MCF 10A (cell line): Measurements from ENCODE around the gene MOV10L1. TPM values are rescaled to one million over a fixed set of nuclear protein-coding genes. Genes with fewer than 3 reads are reported as not detected.
"Not testable (repeated sequence)": the region's sequence is repeated elsewhere in the genome, so short reads cannot be mapped to it uniquely, and the experiment has no call there.

Experiments used
- BruUV-seq: library from RNA; stranded (reverse); fragments of 400-500 nt; replicated peaks from 2 replicates; lab custom pipeline; 2021; lab: Mats Ljungman, UMichigan
- CTCF ChIA-PET: fragments of 300-600 bp; sonication (Branson Sonifier 250); formaldehyde crosslinking; extraction: SDS; loops from one replicate; lab custom pipeline; 2021; ENCODE audit warnings: antibody characterized with exemption, inconsistent platforms; lab: Yijun Ruan, JAX
- POLR2A ChIA-PET: fragments of 300-600, 350-650 bp; sonication (Branson Sonifier 250); formaldehyde crosslinking; extraction: SDS; loops from one replicate; lab custom pipeline; 2020; ENCODE audit warnings: antibody characterized with exemption, inconsistent platforms; lab: Yijun Ruan, JAX
- DNase-seq: peaks from one replicate; pipeline ENCODE4 v3.0.0-alpha.2; 2018; ENCODE audit not compliant: unreplicated experiment
- H3K27ac Mint-ChIP-seq: one replicate; pipeline ENCODE4 v1.8.0; 2022; ENCODE audit warnings: mild to moderate bottlenecking, low read depth, mixed read lengths; ENCODE audit not compliant: unreplicated experiment
- H3K27me3 Mint-ChIP-seq: one replicate; pipeline ENCODE4 v1.8.0; 2022; ENCODE audit warnings: mixed read lengths; ENCODE audit not compliant: insufficient read depth, unreplicated experiment
- H3K36me3 Mint-ChIP-seq: one replicate; pipeline ENCODE4 v1.8.0; 2022; ENCODE audit warnings: mild to moderate bottlenecking, moderate library complexity, mixed read lengths; ENCODE audit not compliant: insufficient read depth, unreplicated experiment
- H3K4me1 Mint-ChIP-seq: one replicate; pipeline ENCODE4 v1.8.0; 2022; ENCODE audit warnings: mixed read lengths; ENCODE audit not compliant: insufficient read depth, unreplicated experiment
- H3K4me3 Mint-ChIP-seq: one replicate; pipeline ENCODE4 v1.8.0; 2022; ENCODE audit warnings: mild to moderate bottlenecking, moderate library complexity, mixed read lengths; ENCODE audit not compliant: unreplicated experiment
- H3K9me3 Mint-ChIP-seq: one replicate; pipeline ENCODE4 v1.8.0; 2022; ENCODE audit warnings: mixed read lengths; ENCODE audit not compliant: unreplicated experiment
- intact Hi-C: fragments of 100-400 bp; cut with micrococcal nuclease; formaldehyde crosslinking; loops from 2 replicates; pipeline ENCODE4 v1.14.1; 2022
- total RNA-seq: library from RNA; stranded (reverse); gene quantifications from 2 replicates; pipeline ENCODE4 v1.2.3, GENCODE V29; 2022
- TF ChIP-seq, protein P1 (sequence below): fragments of 200-600 bp; IDR thresholded peaks from one replicate; pipeline ENCODE4 v1.8.0; 2022; ENCODE audit warnings: antibody characterized with exemption, mild to moderate bottlenecking; ENCODE audit not compliant: unreplicated experiment

MOV10L1 gene
- total RNA-seq, 1 experiment from 2014 or later, result not detected

DNA sequence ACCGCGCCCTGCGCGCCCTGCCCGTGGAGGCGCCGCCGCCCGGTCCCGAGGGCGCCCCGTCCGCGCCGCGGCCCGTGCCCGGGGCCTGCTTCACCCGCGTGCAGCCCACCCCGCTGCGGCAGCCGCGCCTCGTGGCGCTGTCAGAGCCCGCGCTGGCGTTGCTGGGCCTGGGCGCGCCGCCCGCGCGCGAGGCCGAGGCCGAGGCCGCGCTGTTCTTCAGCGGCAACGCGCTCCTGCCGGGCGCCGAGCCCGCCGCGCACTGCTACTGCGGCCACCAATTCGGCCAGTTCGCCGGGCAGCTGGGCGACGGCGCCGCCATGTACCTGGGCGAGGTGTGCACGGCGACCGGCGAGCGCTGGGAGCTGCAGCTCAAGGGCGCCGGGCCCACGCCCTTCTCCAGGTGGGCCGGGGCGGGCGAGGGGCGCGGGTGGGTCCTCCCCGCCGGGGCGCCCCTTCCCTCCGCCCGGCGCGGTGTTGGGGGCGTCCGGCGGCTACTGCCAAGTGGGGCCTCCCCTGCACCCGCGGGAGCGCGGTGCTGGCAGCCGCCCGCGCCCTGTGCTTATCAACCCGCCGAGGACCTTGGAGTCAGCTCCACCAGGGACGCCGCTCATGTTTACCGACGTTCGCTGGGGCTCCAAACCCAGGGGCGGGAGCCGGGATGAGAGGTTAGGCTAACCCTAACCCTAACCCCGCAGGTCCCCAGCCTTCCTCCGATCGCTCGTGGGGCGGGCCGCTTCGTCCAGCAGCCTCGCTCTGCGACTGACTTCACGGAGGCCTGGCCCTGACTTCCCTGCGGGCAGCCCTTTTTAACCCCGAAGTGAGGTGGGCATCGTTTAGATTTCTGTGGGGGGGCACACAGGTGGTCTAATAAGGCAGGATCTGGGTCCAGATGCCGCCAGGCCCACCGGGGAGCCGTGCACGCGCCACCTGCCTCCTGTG, 111.7 kb downstream of the MOV10L1 start:
- POLR2A ChIA-PET, result interaction anchor here (0.8 to 1.4 kb wide), 7 partner anchors 9 to 52 kb away, joined by 3 to 8 read pairs (median 4); no protein-coding TSS in a partner anchor
- Mint-ChIP-seq H3K4me3 (peak overlapping the region; percentile 72), H3K9me3 (no peaks in the 10 kb centered on the region), H3K36me3 (peaks cover 48% of the 10 kb centered on the region), H3K27me3 (no peaks in the 10 kb centered on the region), H3K27ac (peak overlapping the region; percentile 49), H3K4me1 (no peaks in the 10 kb centered on the region)
- BruUV-seq, result no TSS peak
- intact Hi-C loops, result no loop called here
- TF ChIP-seq, protein P1, sequence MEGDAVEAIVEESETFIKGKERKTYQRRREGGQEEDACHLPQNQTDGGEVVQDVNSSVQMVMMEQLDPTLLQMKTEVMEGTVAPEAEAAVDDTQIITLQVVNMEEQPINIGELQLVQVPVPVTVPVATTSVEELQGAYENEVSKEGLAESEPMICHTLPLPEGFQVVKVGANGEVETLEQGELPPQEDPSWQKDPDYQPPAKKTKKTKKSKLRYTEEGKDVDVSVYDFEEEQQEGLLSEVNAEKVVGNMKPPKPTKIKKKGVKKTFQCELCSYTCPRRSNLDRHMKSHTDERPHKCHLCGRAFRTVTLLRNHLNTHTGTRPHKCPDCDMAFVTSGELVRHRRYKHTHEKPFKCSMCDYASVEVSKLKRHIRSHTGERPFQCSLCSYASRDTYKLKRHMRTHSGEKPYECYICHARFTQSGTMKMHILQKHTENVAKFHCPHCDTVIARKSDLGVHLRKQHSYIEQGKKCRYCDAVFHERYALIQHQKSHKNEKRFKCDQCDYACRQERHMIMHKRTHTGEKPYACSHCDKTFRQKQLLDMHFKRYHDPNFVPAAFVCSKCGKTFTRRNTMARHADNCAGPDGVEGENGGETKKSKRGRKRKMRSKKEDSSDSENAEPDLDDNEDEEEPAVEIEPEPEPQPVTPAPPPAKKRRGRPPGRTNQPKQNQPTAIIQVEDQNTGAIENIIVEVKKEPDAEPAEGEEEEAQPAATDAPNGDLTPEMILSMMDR, result no peak
- no peak for DNase-seq
- CTCF ChIA-PET, result interaction anchor here (1.1 to 1.2 kb wide), 2 partner anchors 53 to 159 kb away, joined by 6 read pairs; no protein-coding TSS in a partner anchor

DNA sequence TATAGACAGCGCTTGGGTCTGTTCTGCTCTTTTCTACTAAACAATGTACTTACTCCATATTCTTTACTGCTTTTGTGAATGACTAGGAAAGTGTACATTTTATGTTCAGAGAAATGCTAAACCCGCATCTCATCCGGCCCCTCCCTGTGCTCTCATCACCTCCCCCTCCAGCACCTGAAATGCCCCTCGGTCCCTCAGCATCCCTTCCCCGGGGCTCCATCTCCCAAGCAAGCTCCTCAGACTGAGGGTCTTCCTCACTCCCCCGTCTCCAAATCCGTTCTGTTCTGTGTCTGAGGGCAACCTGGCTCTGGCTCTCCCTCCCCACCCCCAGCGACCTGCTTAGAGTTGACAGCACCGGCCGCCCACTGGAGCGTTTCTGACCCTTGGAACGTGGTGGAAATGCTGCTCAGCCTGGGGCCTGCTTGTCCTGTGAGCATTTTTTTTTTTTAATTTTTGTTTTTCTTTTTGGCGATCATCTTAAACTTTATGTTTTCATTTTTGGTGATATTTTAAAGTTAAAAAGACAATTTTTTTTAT, 112.4 kb downstream of the MOV10L1 start:
- POLR2A ChIA-PET, result interaction anchor here (0.7 to 1.4 kb wide), 7 partner anchors 10 to 119 kb away, joined by 3 to 6 read pairs (median 3); no protein-coding TSS in a partner anchor
- H3K27me3 Mint-ChIP-seq, result no peaks in the 10 kb centered on the region
- no peaks in the 10 kb centered on the region for H3K4me1 Mint-ChIP-seq
- CTCF ChIA-PET, result interaction anchor here (1.1 to 1.2 kb wide), 3 partner anchors 9 to 158 kb away, joined by 4 to 6 read pairs (median 6); no protein-coding TSS in a partner anchor
- intact Hi-C loops, result no loop called here
- H3K36me3 Mint-ChIP-seq, result peaks cover 49% of the 10 kb centered on the region
- DNase-seq, result no peak
- H3K9me3 Mint-ChIP-seq, result no peaks in the 10 kb centered on the region
- no TSS peak for BruUV-seq
- H3K27ac Mint-ChIP-seq, result peak overlapping the region; percentile 49
- peak overlapping the region; percentile 72 for H3K4me3 Mint-ChIP-seq
- TF ChIP-seq, protein P1, result no peak

DNA sequence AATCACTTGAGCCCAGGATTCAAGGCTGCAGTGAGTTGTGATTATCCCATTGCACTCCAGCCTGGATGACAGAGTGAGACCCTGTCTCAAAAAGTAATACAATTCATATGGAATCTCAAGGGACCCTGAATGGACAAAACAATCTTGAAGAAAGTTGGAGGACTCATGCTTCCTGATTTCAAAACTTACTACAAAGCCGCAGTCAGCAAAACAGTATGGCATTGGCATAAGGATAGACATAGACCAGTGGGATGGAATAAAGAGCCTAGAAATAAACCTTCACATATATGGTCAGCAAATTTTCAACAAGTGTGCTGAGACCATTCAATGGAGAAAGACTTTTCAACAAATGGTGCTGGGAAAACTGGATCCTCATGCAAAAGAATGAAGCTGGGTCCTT, 113.5 kb downstream of the MOV10L1 start:
- no peaks in the 10 kb centered on the region for H3K27me3 Mint-ChIP-seq
- intact Hi-C loops, result no loop called here
- no peak for DNase-seq
- H3K27ac Mint-ChIP-seq, result no peak overlapping the region
- BruUV-seq, result no TSS peak
- no peaks in the 10 kb centered on the region for H3K4me1 Mint-ChIP-seq
- H3K36me3 Mint-ChIP-seq, result peaks cover 57% of the 10 kb centered on the region
- CTCF ChIA-PET, result interaction anchor here (0.6 to 1.7 kb wide), 4 partner anchors 8 to 151 kb away, joined by 4 to 6 read pairs (median 4); no protein-coding TSS in a partner anchor
- H3K9me3 Mint-ChIP-seq, result no peaks in the 10 kb centered on the region
- POLR2A ChIA-PET, result interaction anchor here (0.9 to 1.4 kb wide), 2 partner anchors 13 to 17 kb away, joined by 3 to 7 read pairs; no protein-coding TSS in a partner anchor
- TF ChIP-seq, protein P1, result no peak
- no peak overlapping the region for H3K4me3 Mint-ChIP-seq

DNA sequence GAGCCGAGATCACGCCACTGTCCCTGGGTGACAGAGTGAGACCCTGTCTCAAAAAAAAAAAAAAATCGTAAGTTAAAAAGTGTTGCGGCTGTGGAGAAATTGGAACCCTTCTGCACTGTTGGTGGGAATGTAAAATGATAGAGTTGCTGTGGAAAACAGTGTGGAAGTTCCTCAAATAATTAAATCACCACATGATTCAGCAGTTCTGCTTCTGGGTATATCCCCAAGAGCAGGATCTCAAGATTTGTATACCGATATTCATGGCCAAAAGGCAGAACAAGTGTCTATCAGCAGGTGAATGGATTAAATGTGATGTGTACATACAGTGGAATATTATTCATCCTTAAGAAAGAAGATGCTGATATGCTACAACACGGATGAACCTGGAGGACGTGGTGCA, 114.8 kb downstream of the MOV10L1 start:
- peak overlapping the region; percentile 8 for H3K27ac Mint-ChIP-seq
- TF ChIP-seq, protein P1, result no peak
- peaks cover under 1% of the 10 kb centered on the region for H3K4me1 Mint-ChIP-seq
- DNase-seq, result no peak
- no TSS peak for BruUV-seq
- intact Hi-C loops, result no loop called here
- H3K36me3 Mint-ChIP-seq, result peaks cover 65% of the 10 kb centered on the region
- H3K9me3 Mint-ChIP-seq, result no peaks in the 10 kb centered on the region
- ChIA-PET POLR2A (interaction anchor here (1.4 kb wide), 1 partner anchor 14 kb away, joined by 7 read pairs; no protein-coding TSS in a partner anchor), CTCF (interaction anchor here (0.7 to 1.7 kb wide), 4 partner anchors 55 to 58 kb away, joined by 3 to 6 read pairs (median 4); no protein-coding TSS in a partner anchor)
- no peaks in the 10 kb centered on the region for H3K27me3 Mint-ChIP-seq
- no peak overlapping the region for H3K4me3 Mint-ChIP-seq

DNA sequence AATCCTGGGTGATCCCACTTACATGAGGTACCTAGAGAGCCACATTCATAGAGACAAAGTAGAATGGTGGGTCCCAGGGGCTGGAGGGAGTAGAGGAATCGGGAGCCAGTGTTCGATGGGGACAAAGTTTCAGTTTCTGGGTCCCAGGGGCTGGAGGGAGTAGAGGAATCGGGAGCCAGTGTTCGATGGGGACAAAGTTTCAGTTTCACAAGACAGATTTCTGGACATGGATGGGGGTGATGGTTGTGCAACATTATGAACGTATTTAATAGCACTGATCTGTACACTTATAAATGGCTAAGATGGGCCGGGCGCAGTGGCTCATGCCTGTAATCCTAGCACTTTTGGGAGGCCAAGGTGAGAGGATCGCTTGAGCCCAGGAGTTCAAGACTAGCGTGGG, 115.2 kb downstream of the MOV10L1 start:
- DNase-seq, H3K4me1 Mint-ChIP-seq, H3K9me3 Mint-ChIP-seq, H3K4me3 Mint-ChIP-seq, BruUV-seq, H3K27me3 Mint-ChIP-seq, intact Hi-C loops: not testable (repeated sequence)
- CTCF ChIA-PET, result interaction anchor here (1.6 kb wide), 1 partner anchor 57 kb away, joined by 3 read pairs; no protein-coding TSS in a partner anchor
- Mint-ChIP-seq H3K27ac (peak overlapping the region; percentile 8), H3K36me3 (peaks cover 67% of the 10 kb centered on the region)
- POLR2A ChIA-PET, result interaction anchor here (1.4 kb wide), 1 partner anchor 14 kb away, joined by 7 read pairs; no protein-coding TSS in a partner anchor
